Liver (tissue), 3 donors: ENCODE data around the gene ALDH1L1.

Experiments used
- EGR1 ChIP-seq, 2 donors: IDR thresholded peaks; 2 replicates each; pipeline ENCODE4 v1.6.1; 2016 to 2018; ENCODE audit warnings: antibody characterized with exemption in 2 of 2, low read depth in 2 of 2
- GABPA ChIP-seq, 2 donors: IDR thresholded peaks in 1 of 2; conservative IDR thresholded peaks in 1 of 2; 2 replicates each; pipeline ENCODE4 v1.6.1; 2016; ENCODE audit warnings: antibody characterized with exemption in 2 of 2, mild to moderate bottlenecking in 1 of 2, moderate library complexity in 1 of 2
- SP1 ChIP-seq: IDR thresholded peaks from 2 replicates; pipeline ENCODE4 v1.6.1; 2018; ENCODE audit warnings: antibody characterized with exemption, mild to moderate bottlenecking
- TAF1 ChIP-seq: conservative IDR thresholded peaks from 2 replicates; pipeline ENCODE4 v1.6.1; 2016; ENCODE audit warnings: antibody characterized with exemption, mild to moderate bottlenecking
- YY1 ChIP-seq: IDR thresholded peaks from 2 replicates; pipeline ENCODE4 v1.6.1; 2016; ENCODE audit warnings: antibody characterized with exemption, mild to moderate bottlenecking
- TF ChIP-seq, protein P1 (sequence below): fragments of 150-350 bp; IDR thresholded peaks from 2 replicates; pipeline ENCODE4 v1.5.1; 2017; ENCODE audit warnings: improper control_type of control experiment, low read depth, low read length; ENCODE audit not compliant: missing input control
- TF ChIP-seq, protein P2 (sequence below): IDR thresholded peaks from 2 replicates; pipeline ENCODE4 v1.6.1; 2016; ENCODE audit warnings: antibody characterized with exemption
- TF ChIP-seq, protein P3 (sequence below): IDR thresholded peaks from 2 replicates; pipeline ENCODE4 v1.6.1; 2016; ENCODE audit warnings: antibody characterized with exemption
- donor health status: healthy.
- donor health status: healthy.

DNA sequence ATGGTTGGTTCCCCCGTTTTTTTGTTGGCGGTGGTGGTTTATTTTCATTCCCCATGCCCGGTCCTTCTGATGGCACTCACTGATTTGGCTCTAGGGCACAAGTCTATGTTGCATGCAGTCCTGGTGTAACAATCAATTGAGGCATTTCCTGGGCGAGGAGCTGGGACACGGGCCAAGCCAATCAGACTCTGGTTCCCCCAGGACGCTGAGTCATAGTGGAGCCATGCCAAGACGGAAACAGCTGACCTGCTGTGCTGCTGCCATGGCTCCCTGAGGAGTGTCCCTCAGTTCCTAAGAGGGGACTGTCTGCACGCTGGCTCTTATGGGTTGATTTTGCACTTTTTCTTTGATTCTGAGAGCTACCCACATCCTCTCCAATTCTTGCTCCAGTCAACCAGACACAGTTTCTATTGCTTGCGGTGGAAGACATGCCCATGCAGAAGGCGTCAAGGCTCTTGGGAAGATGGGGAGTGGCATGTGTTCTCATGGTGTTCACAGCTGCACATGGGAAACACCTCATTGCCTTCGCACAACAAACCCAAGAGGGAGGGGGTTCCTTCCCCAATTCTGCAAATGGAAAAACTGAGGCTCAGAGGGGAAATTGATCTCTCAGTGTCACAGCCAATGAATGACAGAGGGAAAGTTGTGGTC lies 28.3 kb upstream of the ALDH1L1 start:
- TF ChIP-seq, protein P1, sequence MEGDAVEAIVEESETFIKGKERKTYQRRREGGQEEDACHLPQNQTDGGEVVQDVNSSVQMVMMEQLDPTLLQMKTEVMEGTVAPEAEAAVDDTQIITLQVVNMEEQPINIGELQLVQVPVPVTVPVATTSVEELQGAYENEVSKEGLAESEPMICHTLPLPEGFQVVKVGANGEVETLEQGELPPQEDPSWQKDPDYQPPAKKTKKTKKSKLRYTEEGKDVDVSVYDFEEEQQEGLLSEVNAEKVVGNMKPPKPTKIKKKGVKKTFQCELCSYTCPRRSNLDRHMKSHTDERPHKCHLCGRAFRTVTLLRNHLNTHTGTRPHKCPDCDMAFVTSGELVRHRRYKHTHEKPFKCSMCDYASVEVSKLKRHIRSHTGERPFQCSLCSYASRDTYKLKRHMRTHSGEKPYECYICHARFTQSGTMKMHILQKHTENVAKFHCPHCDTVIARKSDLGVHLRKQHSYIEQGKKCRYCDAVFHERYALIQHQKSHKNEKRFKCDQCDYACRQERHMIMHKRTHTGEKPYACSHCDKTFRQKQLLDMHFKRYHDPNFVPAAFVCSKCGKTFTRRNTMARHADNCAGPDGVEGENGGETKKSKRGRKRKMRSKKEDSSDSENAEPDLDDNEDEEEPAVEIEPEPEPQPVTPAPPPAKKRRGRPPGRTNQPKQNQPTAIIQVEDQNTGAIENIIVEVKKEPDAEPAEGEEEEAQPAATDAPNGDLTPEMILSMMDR, result no peak
- no peak for TF ChIP-seq TAF1
- TF ChIP-seq SP1, result peak; percentile 21
- TF ChIP-seq, protein P2, sequence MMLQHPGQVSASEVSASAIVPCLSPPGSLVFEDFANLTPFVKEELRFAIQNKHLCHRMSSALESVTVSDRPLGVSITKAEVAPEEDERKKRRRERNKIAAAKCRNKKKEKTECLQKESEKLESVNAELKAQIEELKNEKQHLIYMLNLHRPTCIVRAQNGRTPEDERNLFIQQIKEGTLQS, result no peak
- TF ChIP-seq GABPA (IDR thresholded peaks at IDR 0.05 in 1 of 2, conservative IDR thresholded peaks at IDR 0.05 in 1 of 2), result peak in 1 of 2 donors; percentile 81
- TF ChIP-seq, protein P3, sequence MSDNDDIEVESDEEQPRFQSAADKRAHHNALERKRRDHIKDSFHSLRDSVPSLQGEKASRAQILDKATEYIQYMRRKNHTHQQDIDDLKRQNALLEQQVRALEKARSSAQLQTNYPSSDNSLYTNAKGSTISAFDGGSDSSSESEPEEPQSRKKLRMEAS, result no peak
- no peak for TF ChIP-seq EGR1 (IDR thresholded peaks at IDR 0.05; ENCODE audit: low read depth in 2 of 2)
- TF ChIP-seq YY1, result peak; percentile 42
